NCI-H128 (cell line): ENCODE results near the gene ST6GALNAC5.

ENCODE experiments used
- DNase-seq: peaks from one replicate; lab custom pipeline; 2025; ENCODE audit not compliant: unreplicated experiment; lab: John Stamatoyannopoulos, UW

The ST6GALNAC5 gene

GRCh38 chr1:77040826-77041225 lies 173.5 kb downstream of the ST6GALNAC5 start:
- DNase-seq = no peak

GRCh38 chr1:77044133-77044849 lies 177.0 kb downstream of the ST6GALNAC5 start:
- DNase-seq = no peak

GRCh38 chr1:77047575-77047974 lies 180.3 kb downstream of the ST6GALNAC5 start:
- DNase-seq = no peak

- no peak for DNase-seq
Observed at GRCh38 chr1:77047978-77048614, 180.8 kb downstream of the ST6GALNAC5 start.

GRCh38 chr1:77048615-77049005 lies 181.3 kb downstream of the ST6GALNAC5 start:
- no peak for DNase-seq

- DNase-seq = no peak
Observed at GRCh38 chr1:77051425-77051824, 184.1 kb downstream of the ST6GALNAC5 start.

GRCh38 chr1:77056525-77056924 lies 189.2 kb downstream of the ST6GALNAC5 start:
- DNase-seq = no peak

- no peak for DNase-seq
Observed at GRCh38 chr1:77057994-77058585, 190.8 kb downstream of the ST6GALNAC5 start.

- no peak for DNase-seq
Observed at GRCh38 chr1:77060000-77060399, 192.7 kb downstream of the ST6GALNAC5 start.

- DNase-seq = no peak
Observed at GRCh38 chr1:77061162-77061561, 193.9 kb downstream of the ST6GALNAC5 start.

- no peak for DNase-seq
Observed at GRCh38 chr1:77063118-77063517, 195.8 kb downstream of the ST6GALNAC5 start.

- DNase-seq = no peak
Observed at GRCh38 chr1:77064246-77064645, 197.0 kb downstream of the ST6GALNAC5 start.

- DNase-seq = no peak
Observed at GRCh38 chr1:77065693-77066342, 198.5 kb downstream of the ST6GALNAC5 start.

GRCh38 chr1:77068013-77068412 lies 200.7 kb downstream of the ST6GALNAC5 start:
- no peak for DNase-seq

- no peak for DNase-seq
Observed at GRCh38 chr1:77076759-77077158, 209.5 kb downstream of the ST6GALNAC5 start.

GRCh38 chr1:77081834-77082233 lies 214.6 kb downstream of the ST6GALNAC5 start:
- DNase-seq = no peak

- no peak for DNase-seq
Observed at GRCh38 chr1:77084457-77084856, 217.2 kb downstream of the ST6GALNAC5 start.

- no peak for DNase-seq
Observed at GRCh38 chr1:77085109-77085508, 217.8 kb downstream of the ST6GALNAC5 start.

- DNase-seq = no peak
Observed at GRCh38 chr1:77089756-77090155, 222.5 kb downstream of the ST6GALNAC5 start.

GRCh38 chr1:77095236-77095635 lies 228.0 kb downstream of the ST6GALNAC5 start:
- DNase-seq = no peak

GRCh38 chr1:77096496-77097255 lies 229.4 kb downstream of the ST6GALNAC5 start:
- DNase-seq = no peak
